Spleen (tissue), 11 donors: Measurements from ENCODE around the gene TSHZ2. TPM values are rescaled to one million over a fixed set of nuclear protein-coding genes. Genes with fewer than 3 reads are reported as not detected.
"Not testable (repeated sequence)": the region's sequence is repeated elsewhere in the genome, so short reads cannot be mapped to it uniquely, and the experiment has no call there.

Source experiments
- DNase-seq: peaks from one replicate; pipeline ENCODE4 v3.0.0-alpha.2; 2020
- H3K27ac ChIP-seq, 8 donors: fragments of 200-600 bp; sonication (generic) in 7 of 8; 1 replicate in 4 of 8; 2 replicates in 4 of 8; pipeline versions ENCODE4 v1.5.0 to v1.8.0; 2016 to 2021; ENCODE audit warnings: inconsistent platforms in 4 of 8, mild to moderate bottlenecking in 4 of 8, moderate library complexity in 1 of 8
- H3K27me3 ChIP-seq, 7 donors: fragments of 200-600 bp; sonication (generic) in 6 of 7; replicated peaks in 1 of 7; 1 replicate in 4 of 7; 2 replicates in 3 of 7; pipeline versions ENCODE4 v1.5.0 to v1.8.0; 2016 to 2021; ENCODE audit warnings: inconsistent platforms in 3 of 7, mild to moderate bottlenecking in 1 of 7
- H3K36me3 ChIP-seq, 6 donors: fragments of 200-600 bp; sonication (generic) in 5 of 6; 1 replicate in 4 of 6; 2 replicates in 2 of 6; pipeline versions ENCODE4 v1.5.0 to v1.8.0; 2016 to 2021; ENCODE audit warnings: inconsistent platforms in 2 of 6
- H3K4me1 ChIP-seq, 6 donors: fragments of 200-600 bp; sonication (generic) in 5 of 6; 1 replicate in 3 of 6; 2 replicates in 3 of 6; pipeline versions ENCODE4 v1.5.0 to v1.8.0; 2016 to 2021; ENCODE audit warnings: inconsistent platforms in 3 of 6
- H3K4me3 ChIP-seq, 8 donors: fragments of 200-600 bp; sonication (generic) in 7 of 8; 1 replicate in 4 of 8; 2 replicates in 4 of 8; pipeline versions ENCODE4 v1.5.0 to v1.8.0; 2016 to 2021; ENCODE audit warnings: inconsistent platforms in 4 of 8, mild to moderate bottlenecking in 4 of 8, moderate library complexity in 2 of 8
- H3K9me3 ChIP-seq, 8 donors: fragments of 200-600 bp; sonication (generic) in 7 of 8; 1 replicate in 4 of 8; 2 replicates in 4 of 8; pipeline versions ENCODE4 v1.5.0 to v1.8.0; 2016 to 2021; ENCODE audit warnings: inconsistent platforms in 4 of 8
- POLR2A ChIP-seq, 3 donors: fragments of 450-650 bp; IDR thresholded peaks; one replicate each; pipeline ENCODE4 v1.5.1; 2017; ENCODE audit warnings: antibody characterized with exemption in 3 of 3, mild to moderate bottlenecking in 1 of 3
- POLR2AphosphoS5 ChIP-seq, 3 donors: sonication (generic); formaldehyde crosslinking; IDR thresholded peaks; one replicate each; pipeline ENCODE4 v1.5.1; 2017; ENCODE audit warnings: antibody characterized with exemption in 3 of 3
- WGBS, 5 donors: extraction: QIAGEN DNeasy Blood & Tissue Kit in 3 of 5; methylation state at CpG; one replicate each; pipeline versions ENCODE4 v1.1.5 to v1.1.7; 2013 to 2018; 5-methylcytosine and 5-hydroxymethylcytosine counted together
- intact Hi-C: fragments of 100-400 bp; cut with DNase I; formaldehyde crosslinking; loops from one replicate; pipeline ENCODE4 v1.15.0; 2023; ENCODE audit warnings: low total_unique reads
- polyA plus RNA-seq, 3 donors: library from polyadenylated mRNA; stranded (reverse); fragments of 200-250 nt; gene quantifications; one replicate each; pipeline ENCODE4 v1.2.1, GENCODE V29; 2013
- total RNA-seq, 7 donors: library from RNA; depleted of rRNA in 3 of 7; stranded (reverse); fragments of >200 nt in 3 of 7; fragmentation: NEBNext Ultra II Directional in 4 of 7; extraction: Animal tissue kit (Norgen Biotek cat#: 25700) in 4 of 7; gene quantifications; one replicate each; pipeline versions ENCODE4 v1.1.0 to v1.2.1, GENCODE V29; 2016 to 2021
- TF ChIP-seq, protein P1 (sequence below), 11 experiments: fragments of 200-600 bp in 7 of 11; fragments of 450-650 bp in 4 of 11; sonication (generic) in 4 of 11; IDR thresholded peaks in 8 of 11; conservative IDR thresholded peaks in 3 of 11; 1 replicate in 7 of 11; 2 replicates in 4 of 11; pipeline versions ENCODE4 v1.4.0 to v1.8.0; 2016 to 2021; ENCODE audit warnings: antibody characterized with exemption in 11 of 11, inconsistent platforms in 4 of 11, mild to moderate bottlenecking in 1 of 11
- donor health status: healthy with polysubstance abuse.
- donor health status: DM: no; HTN: no; CAD: no; lungs with moderate emphysema.
- donor health status: DM: no; HTN: no; CAD: no.
- donor health status: Bipolar disorder and iron deficiency.
- donor health status: healthy.
- donor health status: DM: no; HTN: no; CAD: no.
- donor health status: DM: yes; HTN: yes; CAD: no.

Gene TSHZ2
- total and polyA plus RNA-seq, 10 donors, result 0.86 to 19.2 (median 15.7) TPM

- WGBS, 5 donors, result 71 to 87% (median 81%) methylated on average over 8 of the region's 8 CpGs
- TF ChIP-seq POLR2AphosphoS5 (IDR thresholded peaks at IDR 0.05) (no peak), POLR2A (IDR thresholded peaks at IDR 0.05) (no peak)
- TF ChIP-seq, protein P1, sequence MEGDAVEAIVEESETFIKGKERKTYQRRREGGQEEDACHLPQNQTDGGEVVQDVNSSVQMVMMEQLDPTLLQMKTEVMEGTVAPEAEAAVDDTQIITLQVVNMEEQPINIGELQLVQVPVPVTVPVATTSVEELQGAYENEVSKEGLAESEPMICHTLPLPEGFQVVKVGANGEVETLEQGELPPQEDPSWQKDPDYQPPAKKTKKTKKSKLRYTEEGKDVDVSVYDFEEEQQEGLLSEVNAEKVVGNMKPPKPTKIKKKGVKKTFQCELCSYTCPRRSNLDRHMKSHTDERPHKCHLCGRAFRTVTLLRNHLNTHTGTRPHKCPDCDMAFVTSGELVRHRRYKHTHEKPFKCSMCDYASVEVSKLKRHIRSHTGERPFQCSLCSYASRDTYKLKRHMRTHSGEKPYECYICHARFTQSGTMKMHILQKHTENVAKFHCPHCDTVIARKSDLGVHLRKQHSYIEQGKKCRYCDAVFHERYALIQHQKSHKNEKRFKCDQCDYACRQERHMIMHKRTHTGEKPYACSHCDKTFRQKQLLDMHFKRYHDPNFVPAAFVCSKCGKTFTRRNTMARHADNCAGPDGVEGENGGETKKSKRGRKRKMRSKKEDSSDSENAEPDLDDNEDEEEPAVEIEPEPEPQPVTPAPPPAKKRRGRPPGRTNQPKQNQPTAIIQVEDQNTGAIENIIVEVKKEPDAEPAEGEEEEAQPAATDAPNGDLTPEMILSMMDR (IDR thresholded peaks at IDR 0.05 in 8 of 11, conservative IDR thresholded peaks at IDR 0.05 in 3 of 11), result no peak
- Histone ChIP-seq H3K9me3 (no peaks in the 10 kb centered on the region), H3K27ac (peak overlapping the region in 7 of 8 donors; percentile 0 to 48 (median 30)), H3K36me3 (no peaks in the 10 kb centered on the region), H3K4me3 (no peak overlapping the region), H3K27me3 (no peaks in the 10 kb centered on the region), H3K4me1 (no peaks in the 10 kb centered on the region)
- intact Hi-C loops, result no loop called here
- DNase-seq, result no peak
These were observed 115.0 kb downstream of the TSHZ2 start for GRCh38 chr20:53087037-53087777.

DNA sequence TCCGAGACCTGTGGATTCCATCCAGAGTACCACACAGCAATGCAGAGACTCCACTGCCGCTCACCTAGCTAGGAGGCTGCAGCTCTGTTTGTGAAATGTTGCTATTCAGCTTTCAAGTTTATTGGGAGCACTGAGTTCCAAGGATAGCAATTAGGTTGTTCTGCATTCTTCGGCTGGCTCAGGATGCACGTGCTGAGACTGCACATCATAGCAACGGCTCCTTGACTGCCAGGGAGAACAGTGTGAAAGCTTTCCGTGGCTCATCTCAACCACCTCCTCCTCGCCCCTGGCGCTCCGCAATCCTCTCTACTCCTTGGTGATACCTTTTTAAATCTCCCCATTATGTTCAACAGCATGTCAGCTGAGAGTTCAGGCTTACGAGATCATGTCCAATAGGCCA is 116.6 kb downstream of the TSHZ2 start:
- intact Hi-C loops, result no loop called here
- Histone ChIP-seq H3K4me3 (no peak overlapping the region), H3K9me3 (no peaks in the 10 kb centered on the region), H3K4me1 (no peaks in the 10 kb centered on the region), H3K36me3 (no peaks in the 10 kb centered on the region), H3K27me3 (no peaks in the 10 kb centered on the region), H3K27ac (no peak overlapping the region)
- DNase-seq, result no peak
- 83 to 89% (median 88%) methylated on average over 10 of the region's 10 CpGs for WGBS, 5 donors
- TF ChIP-seq, protein P1 (IDR thresholded peaks at IDR 0.05 in 8 of 11, conservative IDR thresholded peaks at IDR 0.05 in 3 of 11), result no peak
- no peak for TF ChIP-seq POLR2AphosphoS5 (IDR thresholded peaks at IDR 0.05)
- TF ChIP-seq POLR2A (IDR thresholded peaks at IDR 0.05), result no peak

- intact Hi-C loops, H3K4me3 ChIP-seq, H3K27me3 ChIP-seq, DNase-seq, H3K9me3 ChIP-seq, H3K27ac ChIP-seq, H3K36me3 ChIP-seq, H3K4me1 ChIP-seq: not testable (repeated sequence)
- WGBS, 5 donors, result 65 to 97% (median 93%) methylated on average over 1 of the region's 1 CpG
These were observed 117.7 kb downstream of the TSHZ2 start for GRCh38 chr20:53089851-53090250.

- 83 to 96% (median 86%) methylated on average over 4 of the region's 4 CpGs for WGBS, 5 donors
- intact Hi-C loops, result no loop called here
- Histone ChIP-seq H3K4me3 (no peak overlapping the region), H3K4me1 (no peaks in the 10 kb centered on the region), H3K27ac (no peak overlapping the region), H3K9me3 (no peaks in the 10 kb centered on the region), H3K27me3 (no peaks in the 10 kb centered on the region), H3K36me3 (no peaks in the 10 kb centered on the region)
- DNase-seq, result no peak
- TF ChIP-seq POLR2A (IDR thresholded peaks at IDR 0.05), result no peak
- TF ChIP-seq, protein P1 (IDR thresholded peaks at IDR 0.05 in 8 of 11, conservative IDR thresholded peaks at IDR 0.05 in 3 of 11), result no peak
- TF ChIP-seq POLR2AphosphoS5 (IDR thresholded peaks at IDR 0.05), result no peak
These were observed 119.6 kb downstream of the TSHZ2 start for GRCh38 chr20:53091789-53092188.
